K562 (cell line): ENCODE measurements around the gene RIMKLB. TPM values are rescaled to one million over a fixed set of nuclear protein-coding genes. Genes with fewer than 3 reads are reported as not detected.

Source experiments
- ATAC-seq: fragments of 200-7000 bp; cut with Tn5 transposase; 3 replicates; pipeline ENCODE4 v1.9.1; 2020; ENCODE audit warnings: moderate library complexity
- BruUV-seq: library from RNA; stranded (reverse); fragments of 400-500 nt; replicated peaks from 2 replicates; lab custom pipeline; 2021; lab: Mats Ljungman, UMichigan
- CTCF ChIA-PET: fragments of 300-600 bp; formaldehyde crosslinking; extraction: SDS; loops from one replicate; lab custom pipeline; 2021; ENCODE audit warnings: low intra/inter-chr PET ratio; lab: Yijun Ruan, JAX
- POLR2A ChIA-PET: fragments of 300-600, 350-650 bp; sonication (Branson Sonifier 250); formaldehyde crosslinking; extraction: SDS; loops from one replicate; lab custom pipeline; 2021; ENCODE audit warnings: antibody characterized with exemption, inconsistent platforms; lab: Yijun Ruan, JAX
- DNase-seq, 4 experiments: peaks; one replicate each; pipeline versions ENCODE4 v3.0.0 to v3.0.0-alpha.2; 2011 to 2018; ENCODE audit warnings: low spot score in 3 of 4, mixed read lengths in 3 of 4; ENCODE audit errors: extremely low read depth in 1 of 4
- FAIRE-seq: peaks from 2 replicates; lab custom pipeline; 2011; peaks lifted over from hg19 to GRCh38; lab: Jason Lieb, UNC
- H2AFZ ChIP-seq: 2 replicates; pipeline ENCODE4 v1.6.0; 2011; ENCODE audit warnings: low read depth, low read length, control low read depth, inconsistent platforms
- H3K27ac ChIP-seq: fragments of 200-600 bp; 3 replicates; pipeline ENCODE4 v1.8.0; 2011; ENCODE audit warnings: low read depth, mild to moderate bottlenecking, control low read depth, inconsistent platforms, low read length, moderate library complexity, mixed read lengths; ENCODE audit errors: extremely low read depth
- H3K27me3 ChIP-seq, 2 experiments: fragments of 300-600 bp in 1 of 2; 2 replicates in 1 of 2; 3 replicates in 1 of 2; pipeline versions ENCODE4 v1.6.0 to v1.8.0; 2011; ENCODE audit warnings: inconsistent platforms in 2 of 2, low read length in 2 of 2, mild to moderate bottlenecking in 1 of 2, mixed read lengths in 1 of 2, moderate library complexity in 1 of 2; ENCODE audit not compliant: control insufficient read depth in 2 of 2, insufficient read depth in 2 of 2
- H3K36me3 ChIP-seq: fragments of 300-600 bp; 3 replicates; pipeline ENCODE4 v1.8.0; 2011; ENCODE audit warnings: mild to moderate bottlenecking, low read length, inconsistent platforms; ENCODE audit not compliant: control insufficient read depth, insufficient read depth
- H3K4me1 ChIP-seq, 2 experiments: fragments of 200-600 bp in 1 of 2; replicated peaks in 1 of 2; 2 replicates in 1 of 2; 3 replicates in 1 of 2; pipeline versions ENCODE4 v1.5.1 to v1.8.0; 2011; ENCODE audit warnings: inconsistent platforms in 2 of 2, low read length in 2 of 2, mild to moderate bottlenecking in 1 of 2, mixed read lengths in 1 of 2, moderate library complexity in 1 of 2; ENCODE audit not compliant: control insufficient read depth in 2 of 2, insufficient read depth in 2 of 2
- H3K4me2 ChIP-seq: 2 replicates; pipeline ENCODE4 v1.6.1; 2011; ENCODE audit warnings: low read length, control low read depth, inconsistent platforms, mixed read lengths; ENCODE audit not compliant: insufficient read depth
- H3K4me3 ChIP-seq: fragments of 200-600 bp; sonication (generic), shearing (Covaris generic); 2 replicates; pipeline ENCODE4 v1.5.1; 2016; ENCODE audit warnings: control low read depth, inconsistent platforms
- H3K79me2 ChIP-seq: fragments of 200-600 bp; 3 replicates; pipeline ENCODE4 v1.8.0; 2011; ENCODE audit warnings: low read length, inconsistent platforms; ENCODE audit not compliant: control insufficient read depth, insufficient read depth
- H3K9ac ChIP-seq, 2 experiments: 2 replicates each; pipeline versions ENCODE4 v1.6.0 to v1.6.1; 2011; ENCODE audit warnings: low read depth in 2 of 2, low read length in 2 of 2, control low read depth in 1 of 2, inconsistent platforms in 1 of 2, mild to moderate bottlenecking in 1 of 2, mixed read lengths in 1 of 2; ENCODE audit not compliant: insufficient read depth in 1 of 2
- H3K9me1 ChIP-seq: one replicate; pipeline ENCODE4 v1.6.0; 2011; ENCODE audit warnings: inconsistent platforms, mild to moderate bottlenecking, low read length, moderate library complexity; ENCODE audit not compliant: control insufficient read depth, insufficient read depth
- H3K9me3 ChIP-seq: replicated peaks from 2 replicates; pipeline ENCODE4 v1.5.1; 2011; ENCODE audit warnings: low read depth, low read length, inconsistent platforms; ENCODE audit not compliant: control insufficient read depth, insufficient read depth
- H4K20me1 ChIP-seq: replicated peaks from 2 replicates; pipeline ENCODE4 v1.6.1; 2011; ENCODE audit warnings: low read length, inconsistent platforms, mixed read lengths; ENCODE audit not compliant: control insufficient read depth, insufficient read depth
- CBX1 ChIP-seq: sonication (generic); IDR thresholded peaks from 2 replicates; pipeline ENCODE4 v1.6.1; 2016; ENCODE audit warnings: antibody characterized with exemption, low read depth, mild to moderate bottlenecking
- CCAR2 ChIP-seq: fragments of 200-400 bp; formaldehyde crosslinking; IDR thresholded peaks from 2 replicates; pipeline ENCODE4 v1.6.1; 2017; ENCODE audit warnings: mild to moderate bottlenecking, low read depth, low read length
- KHSRP ChIP-seq: fragments of 450-650 bp; IDR thresholded peaks from 2 replicates; pipeline ENCODE4 v1.6.1; 2017
- TCFL5 ChIP-seq: fragments of 250-450 bp; sonication (Bioruptor Pico); conservative IDR thresholded peaks from 2 replicates; pipeline ENCODE4 v1.6.1; 2021; ENCODE audit warnings: mild to moderate bottlenecking, moderate library complexity, matching md5 sums
- ZNF174 ChIP-seq: fragments of 250-450 bp; sonication (Bioruptor Pico); IDR thresholded peaks from 2 replicates; pipeline ENCODE4 v1.4.0; 2020; ENCODE audit warnings: mild to moderate bottlenecking
- ZNF197 ChIP-seq: fragments of 200-800 bp; sonication (Bioruptor generic); IDR thresholded peaks from 2 replicates; pipeline ENCODE4 v1.6.1; 2016; ENCODE audit warnings: low read depth, missing genetic modification characterization, missing compliant biosample characterization
- ZNF436 ChIP-seq: fragments of 250-450, 450-650 bp; sonication (Bioruptor Pico); formaldehyde crosslinking; IDR thresholded peaks from 2 replicates; pipeline ENCODE4 v1.7.0; 2020; ENCODE audit warnings: mild to moderate bottlenecking
- ZNF696 ChIP-seq: fragments of 250-450 bp; sonication (Bioruptor Pico); conservative IDR thresholded peaks from 2 replicates; pipeline ENCODE4 v1.4.0; 2020; ENCODE audit warnings: mild to moderate bottlenecking, moderate library complexity
- WGBS: fragments of 100-300 bp; shearing (Covaris generic); methylation state at CpG from one replicate; pipeline ENCODE4 v1.1.6; 2016; ENCODE audit warnings: low coverage, mixed read lengths; ENCODE audit not compliant: insufficient coverage; ENCODE audit errors: missing lambda C conversion rate; 5-methylcytosine and 5-hydroxymethylcytosine counted together
- in situ Hi-C: fragments of 300-500 bp; cut with MboI; formaldehyde crosslinking; loops from 4 replicates; pipeline ENCODE4 v1.15.0; 2018; ENCODE audit warnings: inconsistent platforms, mixed read lengths
- intact Hi-C: fragments of 100-400 bp; cut with micrococcal nuclease; formaldehyde crosslinking; loops from 2 replicates; pipeline ENCODE4 v1.14.2; 2022
- polyA plus RNA-seq, 8 experiments: library from polyadenylated mRNA; depleted of rRNA in 4 of 8; stranded (reverse) in 5 of 8; unstranded in 3 of 8; fragments of >200 nt; fragmentation: Nextera tagmentation in 2 of 8; fragmentation: Illumina TruSeq in 1 of 8; extraction: Ambion mirVana in 2 of 8; extraction: Trizol in 1 of 8; gene quantifications; 2 replicates each; pipeline versions ENCODE4 v1.2.1 to v1.2.3, GENCODE V29; 2011 to 2014; ENCODE audit warnings: inconsistent platforms in 1 of 8, missing spikeins in 1 of 8
- total RNA-seq, 7 experiments: library from RNA; depleted of rRNA in 6 of 7; stranded (reverse); fragments of >200 nt in 6 of 7; fragmentation: Illumina TruSeq in 2 of 7; extraction: Trizol in 2 of 7; gene quantifications; 2 replicates each; pipeline versions ENCODE4 v1.2.1 to v1.2.3, GENCODE V29; 2011 to 2021; ENCODE audit warnings: low replicate concordance in 1 of 7
- TF ChIP-seq, protein P1 (sequence below): fragments of 250-450 bp; sonication (Bioruptor Pico); IDR thresholded peaks from 2 replicates; pipeline ENCODE4 v1.5.0; 2021
- TF ChIP-seq, protein P2 (sequence below): fragments of 450-650 bp; IDR thresholded peaks from one replicate; pipeline ENCODE4 v1.6.1; 2018; ENCODE audit warnings: mild to moderate bottlenecking, moderate library complexity; ENCODE audit not compliant: partially characterized antibody
- TF ChIP-seq, protein P3 (sequence below): sonication (generic); formaldehyde crosslinking; IDR thresholded peaks from 2 replicates; pipeline ENCODE4 v1.8.0; 2023; ENCODE audit warnings: mild to moderate bottlenecking, missing genetic modification reagents

The RIMKLB gene
- total and polyA plus RNA-seq, 9 of the 15 experiments (the other 6 are each of a cell fraction or from before 2014, with no cell fraction given) = 6.5 to 22.8 (median 17.2) TPM

DNA sequence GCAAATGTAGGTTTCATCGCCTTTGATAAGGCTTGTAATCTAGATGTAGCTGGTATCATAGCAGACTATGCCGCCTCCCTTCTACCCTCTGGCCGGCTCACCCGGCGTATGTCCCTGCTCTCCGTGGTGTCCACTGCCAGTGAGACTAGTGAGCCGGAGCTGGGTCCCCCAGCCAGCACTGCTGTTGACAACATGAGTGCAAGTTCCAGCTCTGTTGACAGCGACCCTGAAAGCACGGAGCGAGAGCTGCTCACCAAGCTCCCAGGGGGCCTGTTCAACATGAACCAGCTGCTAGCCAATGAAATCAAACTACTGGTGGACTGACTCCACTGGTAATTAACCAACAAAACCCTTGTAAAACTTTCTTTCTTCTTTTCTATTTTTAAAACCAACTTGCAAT, 75.7 kb downstream of the RIMKLB start:
- intact Hi-C loops = no loop called here
- H3K4me1 ChIP-seq = no peaks in the 10 kb centered on the region; a peak in 2 of 5 replicates
- in situ Hi-C loops = no loop called here
- no peak for ATAC-seq
- H4K20me1 ChIP-seq = no peaks in the 10 kb centered on the region
- DNase-seq = no peak
- H3K9me1 ChIP-seq = no peaks in the 10 kb centered on the region
- WGBS = 97% methylated on average over 4 of the region's 10 CpGs
- no peaks in the 10 kb centered on the region for H3K9me3 ChIP-seq
- no peak overlapping the region for H3K27ac ChIP-seq
- TF ChIP-seq ZNF696 (CRISPR knock-in tag) = no peak
- TF ChIP-seq, protein P1, sequence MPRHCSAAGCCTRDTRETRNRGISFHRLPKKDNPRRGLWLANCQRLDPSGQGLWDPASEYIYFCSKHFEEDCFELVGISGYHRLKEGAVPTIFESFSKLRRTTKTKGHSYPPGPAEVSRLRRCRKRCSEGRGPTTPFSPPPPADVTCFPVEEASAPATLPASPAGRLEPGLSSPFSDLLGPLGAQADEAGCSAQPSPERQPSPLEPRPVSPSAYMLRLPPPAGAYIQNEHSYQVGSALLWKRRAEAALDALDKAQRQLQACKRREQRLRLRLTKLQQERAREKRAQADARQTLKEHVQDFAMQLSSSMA (CRISPR knock-in tag) = no peak
- TF ChIP-seq KHSRP = no peak
- TF ChIP-seq, protein P2, sequence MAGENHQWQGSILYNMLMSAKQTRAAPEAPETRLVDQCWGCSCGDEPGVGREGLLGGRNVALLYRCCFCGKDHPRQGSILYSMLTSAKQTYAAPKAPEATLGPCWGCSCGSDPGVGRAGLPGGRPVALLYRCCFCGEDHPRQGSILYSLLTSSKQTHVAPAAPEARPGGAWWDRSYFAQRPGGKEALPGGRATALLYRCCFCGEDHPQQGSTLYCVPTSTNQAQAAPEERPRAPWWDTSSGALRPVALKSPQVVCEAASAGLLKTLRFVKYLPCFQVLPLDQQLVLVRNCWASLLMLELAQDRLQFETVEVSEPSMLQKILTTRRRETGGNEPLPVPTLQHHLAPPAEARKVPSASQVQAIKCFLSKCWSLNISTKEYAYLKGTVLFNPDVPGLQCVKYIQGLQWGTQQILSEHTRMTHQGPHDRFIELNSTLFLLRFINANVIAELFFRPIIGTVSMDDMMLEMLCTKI = no peak
- no peak for TF ChIP-seq CBX1
- no peak for TF ChIP-seq CCAR2
- no peak for TF ChIP-seq ZNF174 (CRISPR knock-in tag)
- TF ChIP-seq, protein P3, sequence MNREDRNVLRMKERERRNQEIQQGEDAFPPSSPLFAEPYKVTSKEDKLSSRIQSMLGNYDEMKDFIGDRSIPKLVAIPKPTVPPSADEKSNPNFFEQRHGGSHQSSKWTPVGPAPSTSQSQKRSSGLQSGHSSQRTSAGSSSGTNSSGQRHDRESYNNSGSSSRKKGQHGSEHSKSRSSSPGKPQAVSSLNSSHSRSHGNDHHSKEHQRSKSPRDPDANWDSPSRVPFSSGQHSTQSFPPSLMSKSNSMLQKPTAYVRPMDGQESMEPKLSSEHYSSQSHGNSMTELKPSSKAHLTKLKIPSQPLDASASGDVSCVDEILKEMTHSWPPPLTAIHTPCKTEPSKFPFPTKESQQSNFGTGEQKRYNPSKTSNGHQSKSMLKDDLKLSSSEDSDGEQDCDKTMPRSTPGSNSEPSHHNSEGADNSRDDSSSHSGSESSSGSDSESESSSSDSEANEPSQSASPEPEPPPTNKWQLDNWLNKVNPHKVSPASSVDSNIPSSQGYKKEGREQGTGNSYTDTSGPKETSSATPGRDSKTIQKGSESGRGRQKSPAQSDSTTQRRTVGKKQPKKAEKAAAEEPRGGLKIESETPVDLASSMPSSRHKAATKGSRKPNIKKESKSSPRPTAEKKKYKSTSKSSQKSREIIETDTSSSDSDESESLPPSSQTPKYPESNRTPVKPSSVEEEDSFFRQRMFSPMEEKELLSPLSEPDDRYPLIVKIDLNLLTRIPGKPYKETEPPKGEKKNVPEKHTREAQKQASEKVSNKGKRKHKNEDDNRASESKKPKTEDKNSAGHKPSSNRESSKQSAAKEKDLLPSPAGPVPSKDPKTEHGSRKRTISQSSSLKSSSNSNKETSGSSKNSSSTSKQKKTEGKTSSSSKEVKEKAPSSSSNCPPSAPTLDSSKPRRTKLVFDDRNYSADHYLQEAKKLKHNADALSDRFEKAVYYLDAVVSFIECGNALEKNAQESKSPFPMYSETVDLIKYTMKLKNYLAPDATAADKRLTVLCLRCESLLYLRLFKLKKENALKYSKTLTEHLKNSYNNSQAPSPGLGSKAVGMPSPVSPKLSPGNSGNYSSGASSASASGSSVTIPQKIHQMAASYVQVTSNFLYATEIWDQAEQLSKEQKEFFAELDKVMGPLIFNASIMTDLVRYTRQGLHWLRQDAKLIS (CRISPR knock-in tag) = no peak
- no peak for TF ChIP-seq ZNF436 (CRISPR knock-in tag)
- no peak for TF ChIP-seq TCFL5
- no peak for TF ChIP-seq ZNF197 (CRISPR knock-in tag)
- H3K9ac ChIP-seq = no peak overlapping the region
- H2AFZ ChIP-seq = no peak overlapping the region
- H3K27me3 ChIP-seq = no peaks in the 10 kb centered on the region
- H3K4me3 ChIP-seq = no peak overlapping the region
- H3K36me3 ChIP-seq = peaks cover 25% of the 10 kb centered on the region; the same call in 1 of the 3 replicates
- no peaks in the 10 kb centered on the region; the same call in 2 of the 3 replicates for H3K79me2 ChIP-seq
- no TSS peak for BruUV-seq
- ChIA-PET POLR2A (no interaction called here), CTCF (no interaction called here)
- no peak for FAIRE-seq
- H3K4me2 ChIP-seq = no peak overlapping the region
